Endothelial cell of umbilical vein (primary cell): ENCODE measurements around the gene PRKAG2. TPM values are rescaled to one million over a fixed set of nuclear protein-coding genes. Genes with fewer than 3 reads are reported as not detected.

Source experiments
- BruUV-seq: library from RNA; stranded (reverse); fragments of 400-500 nt; replicated peaks from 2 replicates; lab custom pipeline; 2021; lab: Mats Ljungman, UMichigan
- CTCF ChIA-PET: fragments of 300-600, 350-600 bp; sonication (Branson Sonifier 250); formaldehyde crosslinking; loops from one replicate; lab custom pipeline; 2021; ENCODE audit warnings: antibody characterized with exemption, inconsistent platforms; lab: Charles Lee
- POLR2A ChIA-PET: fragments of 300-600, 350-600 bp; sonication (Branson Sonifier 250); formaldehyde crosslinking; loops from one replicate; lab custom pipeline; 2021; ENCODE audit warnings: antibody characterized with exemption, inconsistent platforms; lab: Charles Lee
- DNase-seq: peaks from one replicate; pipeline ENCODE4 v3.0.0-alpha.2; 2011; ENCODE audit warnings: low read depth, low spot score
- FAIRE-seq: peaks from 2 replicates; lab custom pipeline; 2011; peaks lifted over from hg19 to GRCh38; lab: Jason Lieb, UNC
- H2AFZ ChIP-seq: 2 replicates; pipeline ENCODE4 v1.6.0; 2012; ENCODE audit warnings: low read depth, low read length, control low read depth, inconsistent platforms
- H3K27ac ChIP-seq: 2 replicates; pipeline ENCODE4 v1.5.1; 2011; ENCODE audit warnings: low read depth, mild to moderate bottlenecking, control low read depth, low read length, moderate library complexity; ENCODE audit not compliant: insufficient read depth
- H3K27me3 ChIP-seq, 2 experiments: 2 replicates each; pipeline versions ENCODE4 v1.6.0 to v1.6.1; 2011; ENCODE audit warnings: low read length in 2 of 2, mixed read lengths in 1 of 2; ENCODE audit not compliant: control insufficient read depth in 2 of 2, insufficient read depth in 2 of 2
- H3K36me3 ChIP-seq, 2 experiments: 2 replicates in 1 of 2; 3 replicates in 1 of 2; pipeline ENCODE4 v1.5.1; 2011; ENCODE audit warnings: low read length in 2 of 2, mild to moderate bottlenecking in 1 of 2, moderate library complexity in 1 of 2; ENCODE audit not compliant: control insufficient read depth in 2 of 2, insufficient read depth in 2 of 2; ENCODE audit errors: extremely low read depth in 1 of 2
- H3K4me1 ChIP-seq: 3 replicates; pipeline ENCODE4 v1.5.1; 2011; ENCODE audit warnings: mild to moderate bottlenecking, low read length; ENCODE audit not compliant: control insufficient read depth, insufficient read depth; ENCODE audit errors: extremely low read depth
- H3K4me2 ChIP-seq: 2 replicates; pipeline ENCODE4 v1.6.1; 2011; ENCODE audit warnings: low read length, control low read depth, mixed read lengths; ENCODE audit not compliant: insufficient read depth
- H3K4me3 ChIP-seq, 3 experiments: fragments of 200-600 bp in 1 of 3; sonication (generic), shearing (Covaris generic) in 1 of 3; replicated peaks in 1 of 3; 2 replicates each; pipeline ENCODE4 v1.5.1; 2011 to 2016; ENCODE audit warnings: control low read depth in 3 of 3, low read length in 3 of 3, mild to moderate bottlenecking in 2 of 3, inconsistent platforms in 1 of 3, low read depth in 1 of 3, moderate library complexity in 1 of 3; ENCODE audit not compliant: insufficient read depth in 1 of 3
- H3K79me2 ChIP-seq: 2 replicates; pipeline ENCODE4 v1.6.0; 2012; ENCODE audit warnings: low read length, inconsistent platforms; ENCODE audit not compliant: control insufficient read depth, insufficient read depth
- H3K9ac ChIP-seq: replicated peaks from 2 replicates; pipeline ENCODE3; 2011; ENCODE audit warnings: low read length, control low read depth; ENCODE audit not compliant: insufficient read depth; ENCODE audit errors: extremely low read depth
- H3K9me1 ChIP-seq: replicated peaks from 3 replicates; pipeline ENCODE4 v1.6.0; 2011; ENCODE audit warnings: mild to moderate bottlenecking, low read length; ENCODE audit not compliant: control insufficient read depth, insufficient read depth; ENCODE audit errors: extremely low read depth
- H3K9me3 ChIP-seq: replicated peaks from 2 replicates; pipeline ENCODE4 v1.5.1; 2012; ENCODE audit warnings: low read length, inconsistent platforms; ENCODE audit not compliant: control insufficient read depth, insufficient read depth
- H4K20me1 ChIP-seq: replicated peaks from 2 replicates; pipeline ENCODE3; 2011; ENCODE audit warnings: mild to moderate bottlenecking, low read length; ENCODE audit not compliant: control insufficient read depth, insufficient read depth; ENCODE audit errors: extremely low read depth
- EZH2 ChIP-seq: IDR thresholded peaks from 2 replicates; pipeline ENCODE4 v1.6.1; 2012; ENCODE audit warnings: borderline replicate concordance, low read depth, mild to moderate bottlenecking, moderate library complexity, low read length, inconsistent platforms; ENCODE audit not compliant: severe bottlenecking
- FOS ChIP-seq: IDR thresholded peaks from 2 replicates; pipeline ENCODE4 v1.6.1; 2011; ENCODE audit warnings: mild to moderate bottlenecking, low read length, moderate library complexity, borderline replicate concordance; ENCODE audit not compliant: insufficient read depth
- GATA2 ChIP-seq: IDR thresholded peaks from 2 replicates; pipeline ENCODE4 v1.7.0; 2011; ENCODE audit warnings: low read depth, mild to moderate bottlenecking, moderate library complexity, mixed read lengths, low read length; ENCODE audit not compliant: insufficient read length, insufficient read depth
- JUN ChIP-seq: IDR thresholded peaks from 2 replicates; pipeline ENCODE4 v1.6.1; 2011; ENCODE audit warnings: borderline replicate concordance, low read depth; ENCODE audit not compliant: insufficient read length, insufficient read depth
- MAX ChIP-seq: IDR thresholded peaks from 2 replicates; pipeline ENCODE4 v1.6.1; 2011; ENCODE audit not compliant: insufficient read depth, insufficient read length
- MYC ChIP-seq: IDR thresholded peaks from one replicate; pipeline ENCODE4 v1.6.1; 2011; ENCODE audit warnings: mild to moderate bottlenecking, low read depth, low read length
- POLR2A ChIP-seq: IDR thresholded peaks from 2 replicates; pipeline ENCODE4 v1.6.1; 2012; ENCODE audit warnings: low read depth, mild to moderate bottlenecking, control low read depth, low read length
- POLR2AphosphoS5 ChIP-seq: IDR thresholded peaks from 2 replicates; pipeline ENCODE4 v1.6.1; 2012; ENCODE audit warnings: low read depth, mild to moderate bottlenecking, control low read depth, low read length, moderate library complexity; ENCODE audit not compliant: insufficient read depth
- dilution Hi-C: fragments of 300-500 bp; cut with MboI; formaldehyde crosslinking; loops from one replicate; pipeline ENCODE4 v1.15.0; 2019; ENCODE audit warnings: low sequenced_read_pairs; ENCODE audit not compliant: extremely low pct_ligation_motif_present
- intact Hi-C: fragments of 100-400 bp; cut with micrococcal nuclease; formaldehyde crosslinking; loops from one replicate; pipeline ENCODE4 v1.10.0; 2022
- polyA plus RNA-seq, 4 experiments: library from polyadenylated mRNA; depleted of rRNA in 3 of 4; stranded (reverse) in 3 of 4; unstranded in 1 of 4; fragments of >200 nt; gene quantifications; 2 replicates each; pipeline versions ENCODE4 v1.2.1 to v1.2.3, GENCODE V29; 2011 to 2012; ENCODE audit warnings: missing spikeins in 1 of 4
- total RNA-seq: library from RNA; stranded (reverse); gene quantifications from 2 replicates; pipeline ENCODE4 v1.2.3, GENCODE V29; 2021
- TF ChIP-seq, protein P1 (sequence below), 2 donors: IDR thresholded peaks; 1 replicate in 1 of 2; 2 replicates in 1 of 2; pipeline ENCODE4 v1.5.1; 2011; ENCODE audit warnings: low read length in 2 of 2, mild to moderate bottlenecking in 2 of 2, moderate library complexity in 2 of 2, control low read depth in 1 of 2, inconsistent platforms in 1 of 2, low read depth in 1 of 2; ENCODE audit not compliant: insufficient read depth in 1 of 2; ENCODE audit errors: extremely low read depth in 1 of 2

The PRKAG2 gene
- total and polyA plus RNA-seq, 2 donors (not counting 3 experiments of a cell fraction or from before 2014, with no cell fraction given) = 19.3 to 51.5 TPM

GRCh38 chr7:151799506-151799905 is 77.4 kb downstream of the PRKAG2 start:
- dilution Hi-C loops = no loop called here
- POLR2A ChIA-PET = no interaction called here

More at GRCh38 chr7:151799506-151799905, 77.4 kb downstream of the PRKAG2 start:
- Histone ChIP-seq H3K4me2 (no peak overlapping the region), H3K27me3 (peaks cover 0 to 7% of the 10 kb centered on the region in 2 experiments), H3K4me1 (no peaks in the 10 kb centered on the region), H3K9me3 (no peaks in the 10 kb centered on the region), H2AFZ (no peak overlapping the region), H4K20me1 (no peaks in the 10 kb centered on the region), H3K9ac (no peak overlapping the region), H3K79me2 (no peaks in the 10 kb centered on the region), H3K9me1 (no peaks in the 10 kb centered on the region), H3K4me3 (no peak overlapping the region), H3K36me3 (no peaks in the 10 kb centered on the region), H3K27ac (no peak overlapping the region)
- CTCF ChIA-PET = no interaction called here
- no peak for DNase-seq
- intact Hi-C loops = no loop called here
- BruUV-seq = no TSS peak
- TF ChIP-seq EZH2 (no peak), MAX (no peak), JUN (no peak), POLR2A (no peak), POLR2AphosphoS5 (no peak), MYC (no peak), FOS (no peak), GATA2 (no peak)
- TF ChIP-seq, protein P1, sequence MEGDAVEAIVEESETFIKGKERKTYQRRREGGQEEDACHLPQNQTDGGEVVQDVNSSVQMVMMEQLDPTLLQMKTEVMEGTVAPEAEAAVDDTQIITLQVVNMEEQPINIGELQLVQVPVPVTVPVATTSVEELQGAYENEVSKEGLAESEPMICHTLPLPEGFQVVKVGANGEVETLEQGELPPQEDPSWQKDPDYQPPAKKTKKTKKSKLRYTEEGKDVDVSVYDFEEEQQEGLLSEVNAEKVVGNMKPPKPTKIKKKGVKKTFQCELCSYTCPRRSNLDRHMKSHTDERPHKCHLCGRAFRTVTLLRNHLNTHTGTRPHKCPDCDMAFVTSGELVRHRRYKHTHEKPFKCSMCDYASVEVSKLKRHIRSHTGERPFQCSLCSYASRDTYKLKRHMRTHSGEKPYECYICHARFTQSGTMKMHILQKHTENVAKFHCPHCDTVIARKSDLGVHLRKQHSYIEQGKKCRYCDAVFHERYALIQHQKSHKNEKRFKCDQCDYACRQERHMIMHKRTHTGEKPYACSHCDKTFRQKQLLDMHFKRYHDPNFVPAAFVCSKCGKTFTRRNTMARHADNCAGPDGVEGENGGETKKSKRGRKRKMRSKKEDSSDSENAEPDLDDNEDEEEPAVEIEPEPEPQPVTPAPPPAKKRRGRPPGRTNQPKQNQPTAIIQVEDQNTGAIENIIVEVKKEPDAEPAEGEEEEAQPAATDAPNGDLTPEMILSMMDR (IDR thresholded peaks at IDR 0.05; ENCODE audit: extremely low read depth in 1 of 2, insufficient read depth in 1 of 2, low read depth in 1 of 2, low read length in 2 of 2) = no peak
- FAIRE-seq = no peak
